ENCODE measurements around the gene VEGFB.
A peak's percentile ranks its signal among the peaks of the same experiment; 100 is the strongest.

VEGFB gene

DNA sequence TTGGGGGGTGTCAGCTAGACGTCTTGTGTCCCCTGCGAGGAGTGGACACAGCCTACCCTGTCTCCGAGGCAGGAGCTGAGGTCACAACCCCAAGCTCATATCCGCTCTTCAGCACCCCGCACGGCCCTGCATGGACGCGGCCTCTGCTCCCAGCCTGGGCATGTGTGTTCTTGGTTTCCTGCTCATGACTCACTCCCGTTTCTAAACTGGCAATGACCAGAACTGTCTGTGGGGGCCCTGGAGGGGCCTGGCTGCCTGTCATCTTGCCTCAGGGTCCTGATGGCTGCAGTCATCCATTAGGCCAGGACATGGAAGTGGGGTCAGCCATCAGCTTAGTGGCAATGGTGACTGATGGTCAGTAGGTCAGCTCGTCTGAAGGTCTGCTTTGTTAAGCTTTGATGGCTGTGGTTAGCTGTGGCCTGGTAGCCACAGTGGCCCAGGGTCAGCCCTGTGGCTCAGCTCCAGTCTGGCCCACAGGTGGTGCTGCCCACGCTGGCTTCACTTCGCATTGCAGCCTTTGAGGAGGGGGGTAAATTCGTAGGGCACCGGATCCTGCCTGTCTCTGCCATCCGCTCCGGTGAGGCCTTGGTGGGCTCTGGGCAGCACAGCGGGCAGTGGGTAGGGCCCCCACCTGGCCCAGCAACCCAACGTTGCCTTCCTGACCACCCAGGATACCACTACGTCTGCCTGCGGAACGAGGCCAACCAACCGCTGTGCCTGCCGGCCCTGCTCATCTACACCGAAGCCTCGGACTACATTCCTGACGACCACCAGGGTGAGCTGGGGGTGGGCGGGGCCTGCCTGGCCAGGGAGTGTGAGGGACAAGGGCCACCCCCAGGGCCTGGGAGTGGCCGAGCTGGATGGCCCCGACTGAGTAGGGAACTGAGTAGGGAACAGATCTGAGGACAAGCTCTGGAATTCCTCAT is 28.9 kb downstream of the VEGFB start:
- DNase-seq, result no peak

DNA sequence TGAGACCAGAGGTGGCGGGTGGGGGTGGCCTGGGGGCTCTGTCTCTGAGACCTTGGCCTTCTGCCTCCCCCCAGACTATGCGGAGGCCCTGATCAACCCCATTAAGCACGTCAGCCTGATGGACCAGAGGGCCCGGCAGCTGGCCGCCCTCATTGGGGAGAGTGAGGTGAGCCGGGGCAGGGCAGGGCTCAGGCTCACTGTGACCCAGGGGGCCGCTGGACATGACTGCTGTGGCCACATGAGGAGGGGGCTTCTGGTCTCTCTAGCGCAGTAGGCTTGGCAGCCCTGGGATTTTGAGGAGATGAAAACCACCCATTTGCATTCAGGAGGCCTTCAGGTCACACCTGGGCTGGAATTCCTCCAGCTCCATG is 29.5 kb downstream of the VEGFB start:
- DNase-seq, result no peak

DNA sequence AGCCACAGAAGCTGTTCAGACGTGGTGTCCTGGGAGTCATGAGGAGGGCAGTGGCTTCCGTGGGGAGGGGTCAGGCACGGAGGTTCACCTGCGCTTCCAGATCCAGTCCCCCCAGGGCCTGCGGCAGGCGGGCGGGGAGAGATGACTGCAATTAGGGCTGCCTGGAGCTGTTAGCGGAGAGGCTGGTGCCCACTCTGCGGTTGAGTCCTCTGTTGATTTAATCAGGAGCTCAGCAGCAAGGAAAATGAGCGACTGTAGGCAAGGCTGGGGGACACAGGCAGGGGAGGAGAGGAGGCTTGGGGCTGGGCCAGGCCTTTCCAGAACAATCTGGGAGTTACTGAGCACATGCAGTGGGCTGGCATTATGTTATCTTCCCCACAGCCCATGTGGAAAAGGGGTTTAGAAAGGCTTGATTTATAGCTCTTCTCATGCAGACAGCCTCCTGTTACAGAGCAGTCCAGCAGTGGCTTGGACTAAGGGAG is 30.0 kb downstream of the VEGFB start:
- no peak for DNase-seq

DNA sequence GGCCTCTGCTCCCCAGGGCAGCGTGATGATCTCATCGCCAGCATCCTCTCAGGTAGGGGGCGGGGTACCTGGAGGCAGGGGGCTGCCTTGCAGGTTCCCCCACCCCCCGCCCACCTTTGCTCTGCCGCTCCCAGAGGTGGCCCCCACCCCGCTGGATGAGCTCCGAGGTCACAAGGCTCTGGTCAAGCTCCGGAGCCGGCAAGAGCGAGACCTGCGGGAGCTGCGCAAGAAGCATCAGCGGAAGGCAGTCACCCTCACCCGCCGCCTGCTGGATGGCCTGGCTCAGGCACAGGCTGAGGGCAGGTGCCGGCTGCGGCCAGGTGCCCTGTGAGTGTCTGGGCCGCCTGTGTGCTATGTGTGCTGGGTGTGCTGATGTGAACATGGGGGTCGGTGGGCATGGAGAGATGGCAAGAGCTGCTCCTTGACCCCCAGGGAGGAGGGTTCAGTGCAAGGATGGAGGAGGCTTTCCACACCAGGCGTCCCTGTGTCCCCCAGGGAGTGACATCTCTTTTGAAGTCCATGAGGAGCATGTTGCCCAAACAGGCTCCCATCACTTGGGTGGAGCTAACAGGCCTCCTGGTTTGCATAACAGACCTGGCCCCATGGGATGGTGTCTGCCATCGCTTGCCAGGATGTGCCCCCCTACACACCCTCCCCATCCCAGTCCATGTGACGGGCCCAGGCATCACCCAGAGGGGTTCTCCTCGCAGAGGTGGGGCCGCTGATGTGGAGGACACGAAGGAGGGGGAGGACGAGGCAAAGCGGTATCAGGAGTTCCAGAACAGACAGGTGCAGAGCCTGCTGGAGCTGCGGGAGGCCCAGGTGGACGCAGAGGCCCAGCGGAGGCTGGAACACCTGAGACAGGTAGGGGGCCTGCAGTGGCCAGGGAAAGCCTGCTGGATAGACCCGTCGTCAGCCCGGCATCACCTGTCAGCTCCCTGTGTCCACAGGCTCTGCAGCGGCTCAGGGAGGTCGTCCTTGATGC is 31.1 kb downstream of the VEGFB start:
- DNase-seq, result no peak

DNA sequence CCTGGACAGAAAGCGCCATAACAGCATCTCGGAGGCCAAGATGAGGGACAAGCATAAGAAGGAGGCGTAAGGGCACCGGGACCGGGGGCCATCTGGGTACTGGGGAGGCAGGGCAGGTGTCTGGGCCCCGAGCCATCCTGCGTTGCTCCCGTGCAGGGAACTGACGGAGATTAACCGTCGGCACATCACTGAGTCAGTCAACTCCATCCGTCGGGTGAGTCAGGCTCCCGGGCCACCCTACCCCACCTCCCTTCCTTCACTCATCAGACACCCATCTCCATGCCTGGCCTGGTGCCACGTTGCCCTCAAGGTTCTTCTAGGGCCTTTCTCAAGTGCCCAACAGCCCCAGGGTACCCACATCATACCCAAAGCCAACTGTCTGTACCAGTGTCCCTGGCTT is 32.0 kb downstream of the VEGFB start:
- no peak for DNase-seq

DNA sequence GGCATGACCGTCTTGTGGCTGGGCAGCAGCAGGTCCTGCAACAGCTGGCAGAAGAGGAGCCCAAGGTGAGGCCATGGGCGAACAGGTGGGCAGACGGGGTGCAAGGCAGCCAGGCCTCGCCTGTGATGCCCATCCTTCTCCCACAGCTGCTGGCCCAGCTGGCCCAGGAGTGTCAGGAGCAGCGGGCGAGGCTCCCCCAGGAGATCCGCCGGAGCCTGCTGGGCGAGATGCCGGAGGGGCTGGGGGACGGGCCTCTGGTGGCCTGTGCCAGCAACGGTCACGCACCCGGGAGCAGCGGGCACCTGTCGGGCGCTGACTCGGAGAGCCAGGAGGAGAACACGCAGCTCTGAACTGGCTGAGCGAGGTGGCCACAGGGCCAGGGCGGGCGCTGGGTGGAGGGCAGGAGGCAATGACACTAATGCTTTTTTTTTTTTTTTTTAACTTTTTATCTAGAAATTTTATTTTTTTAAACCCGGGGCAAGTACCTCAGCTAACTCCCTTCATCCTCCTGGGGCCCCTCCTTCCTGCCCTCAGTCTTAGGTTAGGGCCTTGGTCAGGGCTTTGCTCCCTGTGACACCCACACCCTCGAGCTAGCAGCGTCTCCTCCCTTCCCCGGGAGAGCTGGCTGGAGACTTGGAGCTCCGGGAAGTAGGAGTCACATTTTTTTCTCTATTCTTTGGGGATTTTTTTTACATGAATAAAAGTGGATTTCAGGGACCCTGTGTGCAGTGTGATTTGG is 33.0 kb downstream of the VEGFB start:
- no peak for DNase-seq

DNA sequence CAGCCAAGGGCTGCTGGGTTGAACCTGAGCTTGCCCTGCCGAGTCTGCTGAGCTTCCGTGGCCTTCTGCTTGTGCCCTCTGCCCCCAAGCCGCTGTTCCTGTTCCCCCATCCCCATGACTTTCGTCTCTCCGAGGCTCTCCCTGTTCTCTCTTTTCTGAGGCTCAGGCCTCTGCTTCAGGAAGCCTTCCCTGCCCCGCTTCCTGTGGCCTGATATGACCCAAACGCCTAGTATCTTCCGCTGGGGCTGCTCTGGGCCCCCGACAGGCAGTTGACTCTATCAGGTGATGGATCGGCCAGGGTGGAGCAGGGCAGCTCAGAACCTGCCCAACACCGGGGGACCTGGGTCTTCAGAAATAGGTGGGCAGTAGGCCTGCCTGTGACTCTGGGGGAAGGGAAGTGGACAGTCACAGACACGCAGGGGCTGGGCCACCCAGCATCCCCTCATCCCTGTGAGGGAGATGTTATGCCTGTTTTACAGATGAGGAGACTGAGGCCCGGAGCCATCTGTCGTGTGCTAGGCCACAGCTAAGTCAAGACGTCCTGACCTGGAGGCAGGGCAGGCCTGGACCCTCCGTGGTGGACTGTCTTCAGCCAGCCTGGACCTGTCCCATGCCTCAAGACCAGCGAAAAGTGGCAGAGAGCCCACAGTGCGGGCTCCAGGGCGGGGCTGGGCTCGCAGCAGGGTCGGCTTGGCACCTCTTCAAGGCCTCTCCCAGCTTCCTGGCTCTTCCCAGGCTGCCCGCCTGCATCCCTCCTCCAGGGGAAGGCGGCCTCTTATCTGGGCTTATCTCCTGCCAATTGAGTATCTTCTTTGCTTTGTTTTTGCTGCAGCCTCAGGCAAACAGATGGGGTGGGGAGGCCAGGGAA is 33.9 kb downstream of the VEGFB start:
- DNase-seq, result peak in 1 of 2 donors; percentile 18

DNA sequence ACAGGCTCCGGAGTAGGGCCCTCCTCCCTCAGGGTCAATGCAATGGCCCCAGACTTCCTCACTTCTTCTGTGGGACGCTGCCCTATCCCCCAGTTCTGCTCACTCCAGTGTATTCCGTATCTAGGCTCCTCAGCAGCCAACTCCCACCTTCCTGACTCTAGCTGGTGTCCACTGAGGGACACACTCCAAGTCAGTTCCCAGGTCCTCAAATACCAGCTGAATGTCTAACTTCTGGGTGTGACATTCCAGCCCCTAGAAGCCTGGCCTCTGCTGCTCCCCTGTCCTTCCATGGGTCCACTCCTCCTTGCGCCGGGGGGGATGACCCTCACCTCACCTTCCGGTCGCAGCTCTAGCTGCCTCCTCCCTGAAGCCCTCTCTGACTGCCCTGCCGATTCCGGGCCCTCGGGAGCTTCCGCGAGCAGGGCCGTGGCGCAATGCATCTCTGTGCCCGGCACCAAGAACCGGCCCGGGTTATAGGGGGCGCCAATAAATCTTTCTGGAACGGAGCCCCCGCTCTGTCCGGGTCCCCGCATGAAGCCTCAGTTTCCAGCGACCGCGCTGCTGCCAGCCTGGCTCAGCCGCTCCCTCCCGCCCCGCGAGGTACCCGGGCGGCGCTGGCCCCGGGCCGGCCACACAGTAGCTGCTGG is 34.6 kb downstream of the VEGFB start:
- peak; percentile 38 to 69 for DNase-seq

DNA sequence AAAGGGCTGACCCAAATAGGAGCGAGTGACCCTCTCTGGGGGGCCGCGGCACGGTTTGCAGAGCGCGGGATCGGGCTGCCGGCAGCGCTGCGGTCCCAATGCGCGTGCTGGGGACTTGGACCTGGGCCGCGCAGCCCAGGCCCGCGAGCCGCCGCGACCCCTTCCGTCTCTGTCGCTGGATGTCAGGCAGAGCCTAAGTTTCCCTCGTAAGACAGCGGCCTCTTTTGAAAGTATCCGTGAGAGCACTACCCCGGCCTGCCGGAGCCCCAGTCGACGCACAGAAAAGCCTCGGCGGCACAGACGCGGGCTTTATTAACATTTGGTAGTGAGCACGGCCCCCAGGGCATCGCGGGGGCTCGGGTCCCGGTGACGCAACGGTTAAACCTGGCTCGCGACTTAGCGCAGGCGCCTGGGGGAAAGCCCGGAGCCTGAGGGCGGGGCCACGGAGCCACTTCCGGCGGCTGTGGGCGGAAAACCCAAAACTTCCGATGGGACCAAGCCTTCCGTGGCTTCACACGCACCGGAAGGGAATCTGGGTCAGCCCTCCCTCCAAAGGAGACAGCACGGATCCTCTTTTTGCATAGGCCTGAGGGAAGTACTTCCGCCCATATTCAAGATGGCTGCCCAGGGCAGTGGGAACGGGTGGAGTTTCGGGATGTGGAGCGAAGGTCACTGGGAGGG is 35.3 kb downstream of the VEGFB start:
- DNase-seq, result peak; percentile 98 to 100

DNA sequence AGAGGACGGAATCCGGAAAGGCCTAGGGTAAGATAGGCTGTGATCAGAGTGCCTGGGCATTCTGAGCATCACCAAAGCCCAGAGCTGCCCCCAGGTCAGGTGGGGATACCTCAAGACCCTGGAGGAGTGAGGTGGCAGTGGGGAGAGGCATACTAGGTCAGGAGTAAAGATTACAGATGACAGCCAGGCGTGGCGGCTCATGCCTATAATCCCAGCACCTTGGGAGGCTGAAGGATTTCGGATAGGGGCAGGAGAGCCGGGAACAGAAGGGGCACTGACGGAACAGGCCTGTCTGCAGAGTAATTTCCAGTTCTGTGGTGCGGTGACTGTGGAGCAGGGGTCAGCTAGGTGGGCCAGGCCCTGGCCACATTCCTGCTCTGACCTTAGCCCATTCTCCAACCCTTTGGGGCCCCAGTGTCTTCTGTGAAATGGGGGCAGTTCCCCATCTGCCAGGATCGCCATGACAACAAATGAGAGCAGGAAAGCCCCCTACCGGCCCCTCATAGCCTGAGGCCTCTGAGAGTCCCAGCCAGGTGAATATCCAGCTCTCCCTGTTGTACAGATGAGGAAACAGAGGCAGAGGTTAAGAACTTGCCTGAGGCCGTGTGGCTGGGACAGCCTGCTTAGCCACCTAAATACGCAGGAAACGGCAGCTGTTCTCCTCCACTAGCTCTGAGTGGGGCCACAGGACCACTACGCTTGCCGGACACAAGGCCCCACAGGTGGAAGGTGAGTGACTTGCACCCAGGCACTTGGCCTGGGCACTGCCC is 40.8 kb downstream of the VEGFB start:
- DNase-seq, result no peak

DNA sequence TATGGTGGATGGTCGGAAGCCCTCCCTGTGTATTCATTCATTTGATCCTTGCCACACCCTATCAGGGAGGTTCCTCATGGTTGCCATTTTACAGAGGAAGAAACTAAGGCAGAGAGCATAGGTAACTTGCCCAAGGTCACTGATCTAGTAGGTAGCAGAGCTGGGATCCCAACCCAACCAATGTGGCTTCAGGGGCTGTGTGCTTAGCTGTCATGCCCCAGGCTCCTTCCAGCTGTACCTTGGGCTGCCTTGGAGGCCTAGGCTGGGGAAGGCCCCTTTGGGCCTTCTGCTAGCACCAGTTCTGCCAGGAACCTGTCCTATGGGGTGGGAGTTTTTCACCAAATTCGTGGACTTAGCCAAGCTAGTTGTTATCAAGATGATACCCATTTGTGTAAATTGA is 41.5 kb downstream of the VEGFB start:
- no peak for DNase-seq

DNA sequence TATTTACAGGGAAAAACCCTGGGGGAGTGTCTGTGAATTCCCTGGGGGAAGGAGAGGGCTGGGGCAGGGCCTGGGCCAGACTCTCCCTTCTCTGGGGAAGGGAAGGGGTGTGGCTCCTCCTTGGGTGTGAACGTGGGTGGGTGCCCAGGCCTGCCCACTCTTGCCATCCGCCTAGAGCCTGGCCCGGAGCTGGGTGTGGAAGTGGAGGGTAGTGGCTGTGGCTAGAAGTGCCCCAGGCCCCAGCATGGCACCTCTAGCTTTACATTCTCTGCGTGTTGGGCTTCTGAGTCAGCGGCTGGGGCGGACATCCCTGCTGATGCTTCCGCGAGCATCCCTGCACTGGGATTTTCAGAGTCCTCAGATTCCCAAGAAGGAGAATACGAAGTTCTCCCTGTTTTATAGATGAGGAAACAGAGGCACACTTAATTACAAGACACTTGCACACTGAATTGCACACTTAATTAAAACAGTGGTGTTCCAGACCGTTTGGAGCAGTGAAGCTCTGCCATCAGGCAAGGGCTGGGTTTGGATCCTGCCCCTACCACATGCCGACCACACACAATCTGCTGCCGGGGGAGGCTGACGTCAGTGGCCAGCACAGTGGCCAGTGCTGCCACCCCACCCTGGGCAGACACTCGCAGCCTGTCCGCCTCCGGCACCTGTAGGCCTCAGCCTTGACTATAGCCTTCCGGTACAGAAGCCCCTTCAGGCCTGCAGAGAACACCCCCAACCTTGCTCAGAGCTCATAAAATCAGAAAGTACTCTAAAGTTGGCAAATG is 42.5 kb downstream of the VEGFB start:
- DNase-seq, result peak; percentile 50 to 76

DNA sequence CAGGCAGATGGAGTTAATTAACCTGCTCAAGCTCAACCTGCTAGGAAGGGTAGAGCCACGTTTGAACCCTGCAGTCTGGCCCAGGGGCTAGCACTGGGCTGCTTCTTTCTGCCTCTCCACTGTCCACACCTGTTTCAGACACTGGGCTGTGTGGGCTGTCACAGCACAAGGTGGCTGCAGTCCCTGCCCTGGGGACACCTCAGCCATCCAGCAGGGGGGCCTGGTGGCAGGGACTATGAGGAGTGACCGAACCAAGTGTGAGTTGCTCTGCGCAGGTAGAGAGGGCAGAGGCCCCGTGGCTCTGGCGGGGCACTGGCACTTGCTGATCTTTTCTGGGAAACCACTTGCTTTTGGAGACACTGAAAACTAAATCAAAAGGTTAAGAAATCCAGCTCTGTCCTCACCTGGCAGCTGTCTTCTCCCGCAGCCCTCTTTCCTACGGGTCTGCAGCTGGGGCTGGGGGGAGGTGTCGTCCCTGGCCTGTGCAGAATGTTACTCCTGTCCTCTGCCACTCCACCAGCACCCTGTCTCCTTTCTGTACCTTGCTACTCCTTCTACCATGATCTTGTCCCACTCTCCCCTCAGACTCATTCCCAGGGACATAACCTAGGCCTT is 44.3 kb downstream of the VEGFB start:
- no peak for DNase-seq

DNA sequence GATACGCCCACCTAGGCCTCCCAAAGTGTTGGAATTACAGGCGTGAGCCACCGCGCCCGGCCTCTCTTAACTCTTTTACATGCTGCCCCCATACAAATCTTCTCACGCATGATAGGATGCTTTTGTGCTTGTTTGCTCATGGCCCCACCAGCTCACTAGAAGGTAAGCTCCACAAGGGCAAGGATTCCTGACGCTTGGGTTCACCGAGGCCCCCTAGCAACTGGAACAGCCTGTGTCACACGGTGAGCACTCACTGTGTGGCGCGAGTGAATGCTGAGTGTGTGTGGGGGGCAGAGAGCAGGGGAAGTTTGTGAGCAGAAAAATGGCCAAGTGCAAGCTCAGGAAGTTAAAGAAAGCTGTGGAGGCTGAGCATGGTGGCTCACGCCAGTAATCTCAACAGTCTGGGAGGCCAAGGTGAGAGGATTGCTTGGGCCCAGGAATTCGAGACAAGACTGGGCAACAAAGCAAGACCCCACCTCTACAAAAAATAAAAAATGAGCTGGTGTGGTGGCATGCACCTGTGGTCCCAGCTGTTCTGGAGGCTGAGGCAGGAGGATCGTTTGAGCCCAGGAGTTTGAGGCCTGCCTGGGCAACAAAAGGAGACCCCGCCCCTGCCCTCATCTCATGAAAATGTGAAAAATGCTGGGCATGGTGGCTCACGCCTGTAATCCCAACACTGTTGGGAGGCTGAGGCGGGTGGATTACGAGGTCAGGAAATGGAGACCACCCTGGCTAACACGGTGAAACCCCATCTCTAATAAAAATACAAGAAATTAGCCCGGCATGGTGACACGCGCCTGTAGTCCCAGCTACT is 47.8 kb downstream of the VEGFB start:
- DNase-seq, result no peak

DNA sequence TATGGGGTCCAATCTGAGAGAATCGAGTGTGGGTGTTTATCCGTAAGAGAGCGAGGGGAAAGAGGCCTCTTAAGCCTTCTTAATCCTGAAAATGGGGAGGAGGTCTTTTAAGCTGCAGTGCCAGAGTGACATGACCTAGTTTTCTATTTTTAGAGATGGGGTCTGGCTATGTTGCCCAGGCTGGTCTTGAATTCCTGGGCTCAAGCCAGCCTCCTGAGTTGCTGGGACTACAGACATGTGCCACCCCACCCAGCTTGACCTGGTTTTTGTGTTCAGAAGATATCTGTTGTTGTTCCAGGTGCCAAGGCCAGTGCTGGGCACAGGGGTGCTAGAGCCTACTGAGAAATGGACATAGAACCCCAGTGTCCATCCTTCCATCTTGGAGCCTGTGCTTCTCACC is 48.7 kb downstream of the VEGFB start:
- no peak for DNase-seq

DNA sequence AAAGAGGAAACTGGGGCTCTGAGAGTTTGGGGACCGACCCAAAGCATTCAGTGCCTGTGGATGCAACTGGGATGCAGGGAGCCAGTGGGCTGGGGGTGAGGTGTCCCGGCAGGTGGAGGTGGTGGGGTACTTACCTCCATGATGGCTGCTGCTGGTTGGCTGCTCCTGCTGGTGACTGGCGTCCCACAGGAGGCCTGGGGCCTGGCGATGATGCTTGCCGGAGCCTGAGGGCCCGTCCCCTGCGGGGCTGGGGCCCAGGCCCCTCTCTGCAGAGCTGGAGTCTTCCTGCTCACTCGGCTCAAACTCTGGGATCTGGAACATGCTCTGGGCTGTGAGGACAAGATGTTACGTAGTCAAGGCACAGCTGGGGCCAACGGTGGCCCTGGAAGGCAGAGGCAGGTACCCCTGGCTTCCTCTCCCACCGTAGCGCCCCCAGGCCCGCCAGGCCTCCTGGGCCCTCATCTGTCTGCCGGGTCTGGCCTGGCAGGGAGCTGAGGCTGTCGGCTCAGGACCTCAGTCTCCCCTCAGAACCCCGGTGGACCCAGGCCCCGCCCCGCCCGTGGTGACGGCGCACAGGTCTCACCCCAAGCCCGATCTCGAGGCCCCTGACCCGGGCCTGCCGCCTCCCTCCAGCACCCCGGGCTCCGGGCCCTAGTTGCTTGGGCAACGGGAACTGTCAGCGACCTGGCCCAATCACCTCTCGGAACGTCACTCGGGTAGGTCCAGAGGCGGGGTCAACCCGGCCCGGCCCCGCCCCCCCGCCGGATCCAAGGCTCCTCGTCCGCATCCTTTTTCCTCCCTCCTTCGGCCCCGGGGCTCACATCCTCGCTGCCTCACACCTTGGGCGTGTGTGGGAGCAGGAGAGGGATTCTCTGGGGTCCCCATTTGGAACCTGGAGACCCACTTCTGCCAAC is 49.9 kb downstream of the VEGFB start, which contains the start of gene BAD:
Gene BAD, minus strand, starts transcription at position 618 of the 914 bp plus-strand sequence. Its CDS starts 297 bp downstream, at position 321.
- DNase-seq, result peak; percentile 85 to 96

Measured in inflammatory macrophage treated with lipopolysaccharide for 1 hour (primary cell).